Skin epidermis (tissue), 12 donors: ENCODE results near the gene AFF4.

Experiments
- H3K27ac ChIP-seq, 21 experiments: fragments of 200-600 bp; sonication (generic) in 11 of 21; one replicate each; pipeline ENCODE4 v1.5.0; 2020; ENCODE audit warnings: mild to moderate bottlenecking in 3 of 21, inconsistent platforms in 2 of 21, moderate library complexity in 2 of 21
- H3K4me3 ChIP-seq, 7 experiments: fragments of 200-600 bp; sonication (generic) in 2 of 7; one replicate each; pipeline ENCODE4 v1.5.0; 2020; ENCODE audit warnings: inconsistent platforms in 2 of 7, mild to moderate bottlenecking in 2 of 7, moderate library complexity in 1 of 7

AFF4 gene

GRCh38 chr5:132895719-132896305, 67.6 kb downstream of the AFF4 start:
- no peak overlapping the region for H3K4me3 ChIP-seq
- H3K27ac ChIP-seq, result no peak overlapping the region

DNA sequence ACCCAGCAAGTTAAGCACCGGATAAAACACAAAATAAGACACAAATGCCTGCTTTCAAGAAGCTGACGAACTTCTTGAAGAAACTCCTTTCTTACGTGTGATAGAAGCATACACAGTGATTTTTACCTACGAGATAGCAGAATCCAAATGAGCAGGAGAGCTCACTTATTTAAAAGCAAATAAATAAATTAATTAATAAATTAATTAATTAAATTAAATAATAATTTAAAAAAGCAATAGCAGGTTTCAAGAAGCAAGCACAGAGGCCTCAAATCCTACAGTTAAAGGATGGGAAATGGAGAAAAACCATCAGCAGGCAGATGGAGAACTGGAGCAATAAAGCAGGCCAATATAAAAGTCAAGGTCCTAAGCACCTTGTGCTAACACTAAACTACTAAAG, 72.6 kb downstream of the AFF4 start:
- H3K4me3 ChIP-seq, result no peak overlapping the region
- H3K27ac ChIP-seq, result no peak overlapping the region

GRCh38 chr5:132889501-132889900, 73.9 kb downstream of the AFF4 start:
- no peak overlapping the region for H3K27ac ChIP-seq
- no peak overlapping the region for H3K4me3 ChIP-seq

- Histone ChIP-seq H3K4me3 (no peak overlapping the region), H3K27ac (no peak overlapping the region)
Observed at GRCh38 chr5:132887283-132887682, 76.2 kb downstream of the AFF4 start.

- H3K4me3 ChIP-seq, result no peak overlapping the region
- no peak overlapping the region for H3K27ac ChIP-seq
Observed at GRCh38 chr5:132886064-132886823, 77.2 kb downstream of the AFF4 start.

DNA sequence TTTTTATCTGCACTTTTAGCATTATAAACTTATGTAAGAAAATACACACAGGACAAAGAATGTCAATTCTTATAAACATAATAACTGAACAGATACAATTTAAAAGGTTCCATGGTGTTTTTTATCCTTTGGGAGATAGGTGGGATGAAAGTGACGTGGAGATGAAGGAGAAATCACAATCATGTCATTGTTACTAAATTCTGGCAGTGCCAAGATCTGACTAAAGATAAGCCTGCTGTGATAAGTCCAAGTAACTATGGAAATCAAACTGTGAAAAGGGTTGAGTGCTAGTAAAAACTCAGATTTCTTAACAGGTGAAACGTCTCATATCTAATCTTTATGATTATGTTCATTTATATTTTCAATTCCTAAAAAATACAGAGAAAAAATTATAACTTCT, 78.9 kb downstream of the AFF4 start:
- no peak overlapping the region for H3K4me3 ChIP-seq
- no peak overlapping the region for H3K27ac ChIP-seq

DNA sequence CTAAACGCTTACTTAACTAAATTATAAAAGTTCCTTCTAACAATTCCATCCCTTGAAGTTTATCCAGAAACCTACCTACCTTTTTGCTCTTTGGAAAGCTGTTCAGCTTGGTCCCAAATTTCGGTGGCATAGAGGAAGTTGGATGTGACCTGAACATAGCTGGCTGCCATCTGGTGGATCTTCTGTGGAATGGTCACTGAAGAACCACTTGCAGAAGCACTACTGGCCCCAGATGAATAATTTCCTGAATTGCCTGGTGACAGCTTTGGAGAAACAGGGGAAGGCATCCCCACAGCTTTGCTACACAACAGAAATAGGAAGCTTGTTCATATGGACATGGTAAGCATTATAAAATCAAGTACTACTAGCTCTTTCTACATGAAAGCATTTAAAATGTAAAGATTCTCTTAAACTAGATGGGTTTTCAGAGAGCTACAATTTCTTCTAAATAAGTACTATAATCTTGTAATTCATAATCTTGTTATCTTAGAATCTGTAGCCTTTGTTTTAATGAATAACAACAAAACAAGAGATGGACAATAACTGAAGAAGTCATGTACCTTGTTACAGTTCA, 80.1 kb downstream of the AFF4 start:
- Histone ChIP-seq H3K27ac (no peak overlapping the region), H3K4me3 (no peak overlapping the region)

DNA sequence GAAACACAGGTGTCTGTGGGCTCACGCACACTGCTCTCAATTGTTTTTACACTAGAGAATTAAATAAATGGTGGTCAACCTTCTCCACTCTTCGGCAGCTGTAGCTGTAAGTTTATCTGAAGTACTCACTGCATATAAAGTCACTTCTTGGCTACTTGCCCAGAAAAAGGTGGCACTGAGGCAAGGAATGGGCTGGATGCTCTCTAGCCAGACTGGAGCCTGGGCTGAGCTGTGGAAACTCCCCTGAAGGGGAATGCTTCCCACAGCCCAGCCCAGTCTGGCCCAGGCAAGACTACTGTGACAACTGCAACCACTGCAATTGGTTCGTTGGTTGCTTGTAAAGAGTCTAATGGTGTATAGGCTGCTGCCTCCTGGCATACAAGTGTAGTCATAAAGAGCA, 85.5 kb downstream of the AFF4 start:
- H3K27ac ChIP-seq, result peak overlapping the region in 1 of 21 experiments; percentile 6
- H3K4me3 ChIP-seq, result no peak overlapping the region

DNA sequence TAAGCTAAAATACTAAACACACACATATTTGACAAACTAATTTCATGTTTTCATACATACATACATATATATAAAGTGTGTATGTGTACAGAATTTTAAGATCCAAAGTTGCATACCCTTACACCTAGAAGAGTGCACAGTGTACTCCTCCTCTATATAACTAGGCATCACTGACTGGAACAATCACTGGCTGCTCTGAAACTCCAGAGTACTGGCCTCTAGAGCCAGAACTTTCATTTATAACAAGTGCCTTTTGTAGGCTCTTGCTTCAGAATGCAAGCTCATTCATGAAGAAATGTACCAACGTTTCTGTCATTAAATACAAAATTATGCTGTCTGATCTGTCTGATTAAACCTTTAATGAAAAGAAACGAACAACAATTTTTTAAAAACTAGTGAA, 86.0 kb downstream of the AFF4 start:
- Histone ChIP-seq H3K27ac (peak overlapping the region in 1 of 21 experiments; percentile 6), H3K4me3 (no peak overlapping the region)

DNA sequence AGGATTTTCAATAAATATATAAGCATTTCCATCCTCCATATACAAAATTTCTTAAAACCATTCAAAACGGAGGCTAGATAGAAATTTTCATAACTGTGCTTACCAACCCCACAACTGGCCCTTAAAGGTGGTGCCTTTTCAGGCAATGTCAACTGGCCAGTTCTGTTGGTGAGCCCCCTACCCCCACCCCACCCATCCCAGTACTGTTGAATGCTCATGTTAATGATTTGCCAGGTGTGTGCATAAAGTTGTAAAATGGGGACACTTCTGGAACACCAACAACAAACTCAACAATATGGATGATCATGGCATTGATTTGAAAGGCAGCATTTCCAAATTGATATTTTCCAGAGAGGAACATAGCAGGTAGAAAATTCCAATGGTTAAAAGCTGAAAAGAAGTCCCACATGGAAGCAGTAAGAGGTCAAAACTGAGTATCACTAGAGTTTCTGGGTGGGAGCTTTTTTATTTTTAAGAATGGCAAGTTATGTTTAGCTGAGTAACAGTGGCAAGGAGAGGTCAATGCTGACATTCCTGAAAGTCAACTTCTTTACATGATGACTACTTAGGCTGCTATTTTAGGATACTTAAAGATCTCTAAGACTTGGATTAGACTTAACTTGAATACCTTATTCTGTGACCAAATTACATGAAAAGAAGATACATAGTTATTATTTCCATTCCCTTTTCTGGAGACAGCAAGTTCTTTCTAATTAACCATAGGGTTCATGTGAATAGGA, 87.2 kb downstream of the AFF4 start:
- Histone ChIP-seq H3K4me3 (no peak overlapping the region), H3K27ac (no peak overlapping the region)

GRCh38 chr5:132873930-132874271, 89.5 kb downstream of the AFF4 start:
- Histone ChIP-seq H3K4me3 (no peak overlapping the region), H3K27ac (no peak overlapping the region)

GRCh38 chr5:132873119-132873929, 90.1 kb downstream of the AFF4 start, which contains the start of gene LEAP2:
Gene LEAP2, plus strand, starts transcription at chr5:132873668. Its CDS starts 27 bp downstream, at chr5:132873695.
- Histone ChIP-seq H3K27ac (no peak within 1 kb of the TSS), H3K4me3 (no peak within 1 kb of the TSS)

DNA sequence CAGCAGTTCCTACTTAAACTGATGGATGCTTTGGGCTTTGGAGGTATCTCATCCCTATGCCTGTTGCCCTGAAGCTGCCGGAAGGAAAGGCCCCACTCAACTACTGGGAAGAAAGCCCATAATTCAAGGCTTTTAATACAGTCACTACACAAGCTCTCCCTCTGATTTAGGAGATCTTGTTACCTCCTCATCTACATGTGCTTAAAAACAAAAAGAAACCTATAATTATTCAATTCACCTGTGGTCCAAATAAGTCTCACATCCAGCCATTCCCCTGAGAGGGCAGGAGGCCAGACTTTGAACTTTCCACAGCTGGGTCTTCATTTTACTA, 90.7 kb downstream of the AFF4 start:
- no peak overlapping the region for H3K4me3 ChIP-seq
- no peak overlapping the region for H3K27ac ChIP-seq

DNA sequence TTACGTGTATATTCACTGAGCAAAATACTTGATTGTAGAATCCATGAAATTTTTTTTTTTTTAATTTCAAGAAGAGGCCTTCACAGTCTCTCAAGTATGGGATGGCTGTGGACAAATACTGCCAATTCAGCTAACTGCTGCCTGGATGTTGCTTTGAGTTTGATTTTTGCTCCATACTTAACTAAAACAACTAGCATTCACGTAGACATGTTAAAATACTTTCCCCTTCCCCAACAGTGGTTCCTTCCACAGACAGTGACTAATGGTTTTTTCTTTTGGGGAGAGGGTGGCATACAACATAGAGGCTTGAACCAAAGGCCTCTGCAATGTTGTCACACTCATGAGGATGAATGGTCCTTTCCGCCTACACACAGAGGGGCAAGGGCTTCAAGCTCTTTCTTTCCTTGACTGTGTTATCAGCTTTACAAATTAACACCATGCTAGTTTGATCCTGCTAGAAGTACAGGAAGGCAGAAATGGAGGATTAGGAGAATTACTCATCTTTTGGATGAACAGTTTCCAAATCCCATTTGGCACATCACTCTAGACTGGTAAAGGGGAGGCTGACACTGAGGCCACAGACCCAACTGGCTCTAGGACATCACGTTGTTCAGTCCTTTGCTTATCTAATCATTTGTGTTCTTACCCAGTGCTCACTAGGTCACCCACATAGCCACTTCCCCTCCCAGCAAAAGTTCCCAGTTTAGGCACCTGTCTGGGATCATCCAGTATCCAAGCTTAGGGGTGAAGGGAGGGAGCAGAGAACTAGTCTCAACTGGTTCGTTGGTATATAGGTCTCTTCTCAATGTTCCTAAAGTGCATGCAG, 91.8 kb downstream of the AFF4 start:
- no peak overlapping the region for H3K4me3 ChIP-seq
- H3K27ac ChIP-seq, result no peak overlapping the region

DNA sequence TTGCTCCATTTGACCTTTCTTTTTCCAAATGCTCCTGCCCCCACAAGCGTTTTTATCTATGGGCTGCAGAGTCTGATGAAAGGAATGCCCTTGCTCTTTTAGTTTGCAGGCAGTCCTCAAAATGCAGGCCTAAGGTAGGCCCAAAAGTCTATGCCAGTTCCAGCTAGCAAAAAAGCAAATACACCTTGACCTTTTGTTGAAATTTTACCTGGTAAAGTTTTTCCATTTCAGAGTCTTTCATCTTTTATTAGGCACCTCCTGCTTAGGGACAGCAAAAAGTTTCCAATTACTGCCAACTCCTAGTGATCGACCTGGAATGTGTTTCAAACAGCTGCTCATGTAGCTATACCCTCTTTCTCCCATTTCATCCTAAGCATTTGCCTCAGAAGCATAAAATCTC, 92.6 kb downstream of the AFF4 start:
- Histone ChIP-seq H3K4me3 (no peak overlapping the region), H3K27ac (no peak overlapping the region)

DNA sequence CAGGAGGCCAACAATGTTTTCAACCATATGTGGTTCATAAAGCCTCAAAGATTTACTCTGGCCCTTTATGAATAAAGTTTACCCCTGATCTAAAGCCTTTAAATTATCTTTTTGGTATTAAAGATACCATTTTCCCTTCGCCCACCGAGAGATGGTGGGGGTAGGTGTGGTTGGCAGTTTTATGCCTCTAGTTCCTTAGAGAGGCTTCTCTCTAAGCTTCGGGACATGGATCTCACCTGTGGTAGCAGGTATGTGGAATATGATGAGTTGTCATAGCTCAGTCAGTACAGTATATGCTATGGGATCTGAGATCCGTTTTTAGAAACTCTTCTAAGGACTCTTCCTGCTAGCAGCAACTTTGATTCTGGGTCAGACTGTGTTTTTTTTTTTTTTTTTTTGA, 94.7 kb downstream of the AFF4 start:
- no peak overlapping the region for H3K4me3 ChIP-seq
- no peak overlapping the region for H3K27ac ChIP-seq

- Histone ChIP-seq H3K27ac (peak overlapping the region; percentile 79 to 98 (median 94)), H3K4me3 (peak overlapping the region; percentile 64 to 93 (median 85))
Observed at GRCh38 chr5:132867046-132867451, 96.4 kb downstream of the AFF4 start.

DNA sequence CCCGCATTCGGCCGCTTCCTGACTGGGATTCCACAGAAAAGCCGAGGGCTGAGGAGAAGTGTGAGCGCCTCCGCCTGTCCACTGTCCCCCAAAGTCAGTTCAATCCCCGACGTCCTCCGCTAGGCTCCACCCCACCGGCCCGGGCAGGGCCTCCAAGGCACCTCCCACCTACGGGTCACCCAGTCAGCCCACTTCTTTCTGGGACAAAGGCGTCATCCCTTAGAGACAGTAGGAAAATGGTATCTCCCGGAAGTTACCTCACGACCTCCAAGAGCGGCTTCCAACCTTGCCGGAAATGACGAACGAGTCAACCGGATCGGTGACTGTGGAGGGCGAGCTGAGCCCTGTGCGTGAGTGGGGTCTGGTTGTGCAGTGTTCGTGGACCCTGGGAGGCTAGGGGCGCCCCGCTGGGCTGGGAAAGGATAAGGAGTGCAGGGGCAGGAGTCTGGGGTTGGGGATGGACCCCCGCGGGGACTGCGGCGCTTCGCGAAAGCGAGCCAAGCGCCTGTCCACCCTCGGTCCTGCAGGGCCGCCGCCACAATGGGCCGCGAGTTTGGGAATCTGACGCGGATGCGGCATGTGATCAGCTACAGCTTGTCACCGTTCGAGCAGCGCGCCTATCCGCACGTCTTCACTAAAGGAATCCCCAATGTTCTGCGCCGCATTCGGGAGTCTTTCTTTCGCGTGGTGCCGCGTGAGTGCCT, 96.9 kb downstream of the AFF4 start, which contains the start of the genes GDF9 and UQCRQ:
Gene GDF9 (minus strand): TSS at position 128 of the 704 bp plus-strand sequence. CDS start 1,936 bp downstream, outside the sequence.
Gene UQCRQ (plus strand): TSS at position 301 of the 704 bp plus-strand sequence. CDS start 240 bp downstream, at position 541.
- Histone ChIP-seq H3K4me3 (peak within 1 kb of the TSS; percentile 64 to 93 (median 85)), H3K27ac (peak within 1 kb of the TSS; percentile 85 to 98 (median 94))
